ENCODE results near the gene PCDHGA9.
"Not testable (repeated sequence)": the region's sequence is repeated elsewhere in the genome, so short reads cannot be mapped to it uniquely, and the experiment has no call there.

The PCDHGA9 gene

DNA sequence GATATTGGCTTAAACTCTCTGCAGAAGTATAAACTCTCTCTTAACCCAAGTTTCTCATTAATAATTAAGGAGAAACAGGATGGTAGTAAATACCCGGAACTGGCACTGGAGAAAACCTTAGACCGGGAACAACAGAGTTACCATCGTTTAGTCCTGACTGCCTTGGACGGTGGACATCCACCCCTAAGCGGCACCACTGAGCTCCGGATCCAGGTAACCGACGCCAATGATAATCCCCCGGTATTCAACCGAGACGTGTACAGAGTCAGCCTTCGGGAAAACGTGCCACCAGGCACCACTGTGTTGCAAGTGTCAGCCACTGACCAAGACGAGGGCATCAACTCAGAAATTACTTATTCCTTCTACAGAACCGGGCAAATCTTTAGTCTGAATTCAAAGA lies 4.0 kb upstream of the PCDHGA9 start:
- no peak overlapping the region for H3K4me3 ChIP-seq (ENCODE audit: insufficient read depth, low read length, poor library complexity, severe bottlenecking)
- H2AFZ ChIP-seq (ENCODE audit: low read depth, low read length, severe bottlenecking), result no peak overlapping the region
- H4K20me1 ChIP-seq (ENCODE audit: low read depth, low read length), result no peaks in the 10 kb centered on the region
- H3K79me2 ChIP-seq (ENCODE audit: insufficient read depth, low read length), result no peaks in the 10 kb centered on the region
- peaks cover 10% of the 10 kb centered on the region; the same call in 1 of the 2 replicates for H3K36me3 ChIP-seq (ENCODE audit: low read length)
- no peak for TF ChIP-seq EZH2phosphoT487 (conservative IDR thresholded peaks at IDR 0.05; ENCODE audit: low read length)
- TF ChIP-seq, protein P1, sequence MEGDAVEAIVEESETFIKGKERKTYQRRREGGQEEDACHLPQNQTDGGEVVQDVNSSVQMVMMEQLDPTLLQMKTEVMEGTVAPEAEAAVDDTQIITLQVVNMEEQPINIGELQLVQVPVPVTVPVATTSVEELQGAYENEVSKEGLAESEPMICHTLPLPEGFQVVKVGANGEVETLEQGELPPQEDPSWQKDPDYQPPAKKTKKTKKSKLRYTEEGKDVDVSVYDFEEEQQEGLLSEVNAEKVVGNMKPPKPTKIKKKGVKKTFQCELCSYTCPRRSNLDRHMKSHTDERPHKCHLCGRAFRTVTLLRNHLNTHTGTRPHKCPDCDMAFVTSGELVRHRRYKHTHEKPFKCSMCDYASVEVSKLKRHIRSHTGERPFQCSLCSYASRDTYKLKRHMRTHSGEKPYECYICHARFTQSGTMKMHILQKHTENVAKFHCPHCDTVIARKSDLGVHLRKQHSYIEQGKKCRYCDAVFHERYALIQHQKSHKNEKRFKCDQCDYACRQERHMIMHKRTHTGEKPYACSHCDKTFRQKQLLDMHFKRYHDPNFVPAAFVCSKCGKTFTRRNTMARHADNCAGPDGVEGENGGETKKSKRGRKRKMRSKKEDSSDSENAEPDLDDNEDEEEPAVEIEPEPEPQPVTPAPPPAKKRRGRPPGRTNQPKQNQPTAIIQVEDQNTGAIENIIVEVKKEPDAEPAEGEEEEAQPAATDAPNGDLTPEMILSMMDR (IDR thresholded peaks at IDR 0.05; ENCODE audit: insufficient read depth, low read length, poor library complexity, severe bottlenecking), result no peak
- H3K4me2 ChIP-seq (ENCODE audit: low read depth, low read length, poor library complexity, severe bottlenecking), result no peak overlapping the region
- no peak overlapping the region for H3K27ac ChIP-seq (ENCODE audit: low read depth, low read length)
- H3K9me3 ChIP-seq (ENCODE audit: insufficient read depth, low read length), result peaks cover 23% of the 10 kb centered on the region; the same call in 1 of the 2 replicates
- H3F3A ChIP-seq (ENCODE audit: insufficient read depth), result no peaks in the 10 kb centered on the region; the same call in 1 of the 2 replicates
- no peak overlapping the region for H3K9ac ChIP-seq (ENCODE audit: low read length)
- no peaks in the 10 kb centered on the region for H3K9me2 ChIP-seq (replicated peaks; ENCODE audit: insufficient read depth, low read length)
- no peaks in the 10 kb centered on the region for H3K27me3 ChIP-seq (ENCODE audit: low read length)

DNA sequence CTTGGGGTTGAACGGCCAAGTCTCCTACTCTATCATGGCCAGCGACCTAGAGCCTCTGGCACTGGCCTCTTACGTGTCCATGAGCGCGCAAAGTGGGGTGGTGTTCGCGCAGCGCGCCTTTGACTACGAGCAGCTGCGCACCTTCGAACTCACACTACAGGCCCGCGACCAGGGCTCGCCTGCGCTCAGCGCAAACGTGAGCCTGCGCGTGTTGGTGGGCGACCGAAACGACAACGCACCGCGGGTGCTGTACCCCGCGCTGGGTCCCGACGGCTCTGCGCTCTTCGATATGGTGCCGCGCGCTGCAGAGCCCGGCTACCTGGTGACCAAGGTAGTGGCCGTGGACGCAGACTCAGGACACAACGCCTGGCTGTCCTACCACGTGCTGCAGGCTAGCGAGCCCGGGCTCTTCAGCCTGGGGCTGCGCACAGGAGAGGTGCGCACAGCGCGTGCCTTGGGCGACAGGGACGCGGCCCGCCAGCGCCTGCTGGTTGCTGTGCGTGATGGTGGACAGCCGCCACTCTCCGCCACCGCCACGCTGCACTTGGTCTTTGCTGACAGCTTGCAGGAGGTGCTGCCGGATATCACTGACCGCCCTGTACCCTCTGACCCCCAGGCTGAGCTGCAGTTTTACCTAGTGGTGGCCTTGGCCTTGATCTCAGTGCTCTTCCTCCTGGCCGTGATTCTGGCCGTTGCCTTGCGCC lies 2.9 kb upstream of the PCDHGA9 start:
- H3K79me2 ChIP-seq (ENCODE audit: insufficient read depth, low read length), result no peaks in the 10 kb centered on the region; the same call in 1 of the 2 replicates
- TF ChIP-seq, protein P1 (IDR thresholded peaks at IDR 0.05; ENCODE audit: insufficient read depth, low read length, poor library complexity, severe bottlenecking), result no peak
- no peak for TF ChIP-seq EZH2phosphoT487 (conservative IDR thresholded peaks at IDR 0.05; ENCODE audit: low read length)
- no peak overlapping the region for H2AFZ ChIP-seq (ENCODE audit: low read depth, low read length, severe bottlenecking)
- no peaks in the 10 kb centered on the region for H3K9me2 ChIP-seq (replicated peaks; ENCODE audit: insufficient read depth, low read length)
- H3K9me3 ChIP-seq (ENCODE audit: insufficient read depth, low read length), result peaks cover 23% of the 10 kb centered on the region; the same call in 1 of the 2 replicates
- H4K20me1 ChIP-seq (ENCODE audit: low read depth, low read length), result no peaks in the 10 kb centered on the region
- H3K36me3 ChIP-seq (ENCODE audit: low read length), result peaks cover 10% of the 10 kb centered on the region; the same call in 1 of the 2 replicates
- H3F3A ChIP-seq (ENCODE audit: insufficient read depth), result no peaks in the 10 kb centered on the region; the same call in 1 of the 2 replicates
- H3K27me3 ChIP-seq (ENCODE audit: low read length), result no peaks in the 10 kb centered on the region
- no peak overlapping the region for H3K4me3 ChIP-seq (ENCODE audit: insufficient read depth, low read length, poor library complexity, severe bottlenecking)
- H3K4me2 ChIP-seq (ENCODE audit: low read depth, low read length, poor library complexity, severe bottlenecking), result no peak overlapping the region
- no peak overlapping the region for H3K9ac ChIP-seq (ENCODE audit: low read length)
- H3K27ac ChIP-seq (ENCODE audit: low read depth, low read length), result no peak overlapping the region

DNA sequence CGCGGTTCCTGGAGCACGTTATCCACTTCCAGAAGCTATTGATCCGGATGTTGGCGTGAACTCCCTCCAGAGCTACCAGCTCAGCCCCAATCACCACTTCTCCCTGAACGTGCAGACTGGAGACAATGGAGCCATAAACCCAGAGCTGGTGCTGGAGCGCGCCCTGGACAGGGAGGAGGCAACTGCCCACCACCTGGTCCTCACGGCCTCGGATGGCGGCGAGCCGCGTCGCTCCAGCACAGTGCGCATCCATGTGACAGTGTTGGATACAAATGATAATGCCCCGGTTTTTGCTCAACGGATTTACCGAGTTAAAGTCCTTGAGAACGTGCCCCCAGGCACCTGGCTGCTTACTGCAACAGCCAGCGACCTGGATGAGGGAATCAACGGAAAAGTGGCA lies 809 bp downstream of the PCDHGA9 start:
- no peak overlapping the region for H3K27ac ChIP-seq (ENCODE audit: low read depth, low read length)
- no peaks in the 10 kb centered on the region for H4K20me1 ChIP-seq (ENCODE audit: low read depth, low read length)
- peaks cover 37% of the 10 kb centered on the region; the same call in 1 of the 2 replicates for H3K9me3 ChIP-seq (ENCODE audit: insufficient read depth, low read length)
- no peak overlapping the region for H3K9ac ChIP-seq (ENCODE audit: low read length)
- TF ChIP-seq, protein P1 (IDR thresholded peaks at IDR 0.05; ENCODE audit: insufficient read depth, low read length, poor library complexity, severe bottlenecking), result no peak
- no peak for TF ChIP-seq EZH2phosphoT487 (conservative IDR thresholded peaks at IDR 0.05; ENCODE audit: low read length)
- H3K4me3 ChIP-seq (ENCODE audit: insufficient read depth, low read length, poor library complexity, severe bottlenecking), result no peak overlapping the region
- no peaks in the 10 kb centered on the region for H3K27me3 ChIP-seq (ENCODE audit: low read length)
- no peaks in the 10 kb centered on the region for H3K9me2 ChIP-seq (replicated peaks; ENCODE audit: insufficient read depth, low read length)
- no peak overlapping the region for H2AFZ ChIP-seq (ENCODE audit: low read depth, low read length, severe bottlenecking)
- H3K4me2 ChIP-seq (ENCODE audit: low read depth, low read length, poor library complexity, severe bottlenecking), result no peak overlapping the region
- peaks cover 22% of the 10 kb centered on the region for H3K36me3 ChIP-seq (ENCODE audit: low read length)
- H3K79me2 ChIP-seq (ENCODE audit: insufficient read depth, low read length), result no peaks in the 10 kb centered on the region; the same call in 1 of the 2 replicates
- no peaks in the 10 kb centered on the region for H3F3A ChIP-seq (ENCODE audit: insufficient read depth)

DNA sequence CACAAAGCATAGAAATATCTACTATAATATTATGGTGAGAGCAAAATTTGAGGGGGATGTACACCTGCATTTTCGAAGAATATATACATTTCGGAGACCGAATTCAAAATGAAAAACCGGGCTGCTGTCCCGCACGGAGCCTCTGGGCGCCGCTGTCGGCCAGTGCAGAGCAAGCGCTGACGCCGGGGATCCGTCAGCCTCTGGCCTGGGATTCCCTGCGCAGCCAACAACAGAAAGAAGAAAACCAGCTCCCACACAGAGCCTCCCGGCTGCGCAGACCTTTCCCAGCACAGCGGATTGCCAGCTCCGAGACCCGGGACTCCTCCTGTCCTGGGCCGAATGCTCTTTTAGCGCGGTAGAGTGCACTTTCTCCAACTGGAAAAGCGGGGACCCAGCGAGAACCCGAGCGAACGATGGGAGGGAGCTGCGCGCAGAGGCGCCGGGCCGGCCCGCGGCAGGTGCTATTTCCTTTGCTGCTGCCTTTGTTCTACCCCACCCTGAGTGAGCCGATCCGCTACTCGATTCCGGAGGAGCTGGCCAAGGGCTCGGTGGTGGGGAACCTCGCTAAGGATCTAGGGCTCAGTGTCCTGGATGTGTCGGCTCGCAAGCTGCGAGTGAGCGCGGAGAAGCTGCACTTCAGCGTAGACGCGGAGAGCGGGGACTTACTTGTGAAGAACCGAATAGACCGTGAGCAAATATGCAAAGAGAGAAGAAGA lies 5.4 kb downstream of the PCDHGA9 start, which contains the start of gene PCDHGB6:
Gene PCDHGB6, plus strand, starts transcription at position 232 of the 716 bp plus-strand sequence. Its CDS starts 182 bp downstream, at position 414.
- H3K9ac ChIP-seq (ENCODE audit: low read length); H3K4me3 ChIP-seq (ENCODE audit: insufficient read depth, low read length, poor library complexity, severe bottlenecking): not testable (repeated sequence)

More for the DNA sequence above, 5.4 kb downstream of the PCDHGA9 start, which contains the start of gene PCDHGB6:
- H4K20me1 ChIP-seq (ENCODE audit: low read depth, low read length); H3K9me2 ChIP-seq (replicated peaks; ENCODE audit: insufficient read depth, low read length); H3K4me2 ChIP-seq (ENCODE audit: low read depth, low read length, poor library complexity, severe bottlenecking); H3K79me2 ChIP-seq (ENCODE audit: insufficient read depth, low read length); H3K27me3 ChIP-seq (ENCODE audit: low read length); H3F3A ChIP-seq (ENCODE audit: insufficient read depth); H2AFZ ChIP-seq (ENCODE audit: low read depth, low read length, severe bottlenecking); H3K27ac ChIP-seq (ENCODE audit: low read depth, low read length): not testable (repeated sequence)
- H3K9me3 ChIP-seq (ENCODE audit: insufficient read depth, low read length), result peaks cover 23% of the 10 kb centered on the region; the same call in 1 of the 2 replicates
- peaks cover 12% of the 10 kb centered on the region for H3K36me3 ChIP-seq (ENCODE audit: low read length)
